Keratinocyte (primary cell): Measurements from ENCODE around the gene C20orf202. TPM values are rescaled to one million over a fixed set of nuclear protein-coding genes. Genes with fewer than 3 reads are reported as not detected.

Experiments
- DNase-seq: peaks from one replicate; pipeline ENCODE4 v3.0.0-alpha.2; 2011; ENCODE audit warnings: low read depth, missing footprints, low spot score
- FAIRE-seq: peaks from 2 replicates; lab custom pipeline; 2011; peaks lifted over from hg19 to GRCh38; lab: Jason Lieb, UNC
- H2AFZ ChIP-seq: 2 replicates; pipeline ENCODE4 v1.6.0; 2012; ENCODE audit warnings: low read length, control low read depth, inconsistent platforms; ENCODE audit not compliant: control insufficient read depth
- H3K27ac ChIP-seq: 2 replicates; pipeline ENCODE4 v1.5.1; 2011; ENCODE audit warnings: low read length; ENCODE audit not compliant: control insufficient read depth, insufficient read depth
- H3K27me3 ChIP-seq: 3 replicates; pipeline ENCODE4 v1.6.0; 2011; ENCODE audit warnings: low read length; ENCODE audit not compliant: control insufficient read depth, insufficient read depth; ENCODE audit errors: extremely low read depth
- H3K36me3 ChIP-seq, 2 experiments: 2 replicates in 1 of 2; 3 replicates in 1 of 2; pipeline ENCODE4 v1.5.1; 2011; ENCODE audit warnings: low read length in 2 of 2, mild to moderate bottlenecking in 1 of 2; ENCODE audit not compliant: control insufficient read depth in 2 of 2, insufficient read depth in 2 of 2; ENCODE audit errors: extremely low read depth in 1 of 2
- H3K4me1 ChIP-seq: 3 replicates; pipeline ENCODE4 v1.5.1; 2011; ENCODE audit warnings: low read length; ENCODE audit not compliant: control insufficient read depth, insufficient read depth; ENCODE audit errors: extremely low read depth
- H3K4me2 ChIP-seq: 3 replicates; pipeline ENCODE4 v1.6.0; 2011; ENCODE audit warnings: low read depth, low read length; ENCODE audit not compliant: control insufficient read depth, insufficient read depth; ENCODE audit errors: extremely low read depth
- H3K4me3 ChIP-seq, 3 experiments: fragments of 200-600 bp in 1 of 3; sonication (generic) in 1 of 3; 2 replicates in 2 of 3; 3 replicates in 1 of 3; pipeline ENCODE4 v1.5.1; 2011 to 2016; ENCODE audit warnings: low read length in 3 of 3, mild to moderate bottlenecking in 3 of 3, control low read depth in 2 of 3, inconsistent platforms in 1 of 3, low read depth in 1 of 3, mixed read lengths in 1 of 3, mixed run types in 1 of 3, moderate library complexity in 1 of 3; ENCODE audit not compliant: control insufficient read depth in 2 of 3, insufficient read depth in 2 of 3; ENCODE audit errors: extremely low read depth in 1 of 3
- H3K79me2 ChIP-seq: 2 replicates; pipeline ENCODE4 v1.6.0; 2012; ENCODE audit warnings: low read length; ENCODE audit not compliant: control insufficient read depth, insufficient read depth
- H3K9ac ChIP-seq: 3 replicates; pipeline ENCODE4 v1.6.0; 2011; ENCODE audit warnings: low read length; ENCODE audit not compliant: control insufficient read depth, insufficient read depth; ENCODE audit errors: extremely low read depth
- H3K9me1 ChIP-seq: 3 replicates; pipeline ENCODE4 v1.6.0; 2011; ENCODE audit warnings: low read length; ENCODE audit not compliant: control insufficient read depth, insufficient read depth; ENCODE audit errors: extremely low read depth
- H3K9me3 ChIP-seq: 2 replicates; pipeline ENCODE4 v1.5.1; 2012; ENCODE audit warnings: low read depth, low read length; ENCODE audit not compliant: control insufficient read depth
- H4K20me1 ChIP-seq: 3 replicates; pipeline ENCODE4 v1.6.0; 2011; ENCODE audit warnings: low read length; ENCODE audit not compliant: control insufficient read depth, insufficient read depth; ENCODE audit errors: extremely low read depth
- EZH2 ChIP-seq: IDR thresholded peaks from one replicate; pipeline ENCODE4 v1.6.1; 2012; ENCODE audit warnings: inconsistent platforms, mild to moderate bottlenecking, low read length, moderate library complexity
- dilution Hi-C: fragments of 300-500 bp; cut with MboI; formaldehyde crosslinking; loops from one replicate; pipeline ENCODE4 v1.7.0; 2020; ENCODE audit warnings: low sequenced_read_pairs; ENCODE audit not compliant: extremely low pct_ligation_motif_present
- polyA plus RNA-seq, 5 experiments: library from polyadenylated mRNA; depleted of rRNA in 3 of 5; stranded (reverse) in 3 of 5; stranded (forward) in 1 of 5; unstranded in 1 of 5; fragments of >200 nt; gene quantifications; 1 replicate in 1 of 5; 2 replicates in 3 of 5; 3 replicates in 1 of 5; pipeline versions ENCODE4 v1.2.1 to v1.2.3, GENCODE V29; 2011 to 2012; ENCODE audit warnings: missing spikeins in 2 of 5, low read depth in 1 of 5, low replicate concordance in 1 of 5
- TF ChIP-seq, protein P1 (sequence below), 3 experiments: IDR thresholded peaks in 1 of 3; conservative IDR thresholded peaks in 1 of 3; optimal IDR thresholded peaks in 1 of 3; 2 replicates in 2 of 3; 3 replicates in 1 of 3; pipeline versions ENCODE3 to v1.5.1; 2011; ENCODE audit warnings: low read length in 3 of 3, mild to moderate bottlenecking in 3 of 3, moderate library complexity in 2 of 3, control low read depth in 1 of 3, inconsistent platforms in 1 of 3; ENCODE audit not compliant: insufficient read depth in 2 of 3; ENCODE audit errors: extremely low read depth in 1 of 3

The C20orf202 gene
- polyA plus RNA-seq, 1 donor (not counting 4 experiments of a cell fraction or from before 2014, with no cell fraction given), result not detected

DNA sequence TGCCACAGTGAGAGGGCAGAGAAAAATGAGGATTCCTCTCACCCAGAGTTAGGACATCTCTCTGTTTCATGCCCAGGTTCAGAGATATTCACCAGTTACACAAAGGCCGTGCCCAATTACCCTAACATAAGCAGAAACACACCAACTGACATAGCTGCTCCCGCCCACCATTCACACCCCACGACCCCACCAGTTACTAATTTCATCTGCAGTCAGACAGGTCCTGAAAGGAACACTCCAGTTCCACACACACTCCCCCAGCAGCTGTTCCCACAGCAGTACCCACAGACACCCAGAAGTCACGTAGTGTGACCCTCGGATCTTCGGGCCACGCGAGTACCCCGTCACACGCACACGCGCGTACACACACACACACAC lies 19.0 kb upstream of the C20orf202 start:
- no peak for DNase-seq
- dilution Hi-C loops, result no loop called here
- H4K20me1 ChIP-seq, result no peaks in the 10 kb centered on the region
- H3K4me2 ChIP-seq, result no peak overlapping the region
- TF ChIP-seq EZH2, result no peak
- H3K9me1 ChIP-seq, result no peaks in the 10 kb centered on the region
- no peak overlapping the region for H2AFZ ChIP-seq
- peaks cover 42% of the 10 kb centered on the region for H3K27me3 ChIP-seq
- H3K79me2 ChIP-seq, result no peaks in the 10 kb centered on the region
- no peaks in the 10 kb centered on the region for H3K36me3 ChIP-seq
- no peak for FAIRE-seq
- H3K9ac ChIP-seq, result no peak overlapping the region
- H3K4me1 ChIP-seq, result no peaks in the 10 kb centered on the region
- H3K27ac ChIP-seq, result no peak overlapping the region
- H3K4me3 ChIP-seq, result no peak overlapping the region
- no peaks in the 10 kb centered on the region for H3K9me3 ChIP-seq

DNA sequence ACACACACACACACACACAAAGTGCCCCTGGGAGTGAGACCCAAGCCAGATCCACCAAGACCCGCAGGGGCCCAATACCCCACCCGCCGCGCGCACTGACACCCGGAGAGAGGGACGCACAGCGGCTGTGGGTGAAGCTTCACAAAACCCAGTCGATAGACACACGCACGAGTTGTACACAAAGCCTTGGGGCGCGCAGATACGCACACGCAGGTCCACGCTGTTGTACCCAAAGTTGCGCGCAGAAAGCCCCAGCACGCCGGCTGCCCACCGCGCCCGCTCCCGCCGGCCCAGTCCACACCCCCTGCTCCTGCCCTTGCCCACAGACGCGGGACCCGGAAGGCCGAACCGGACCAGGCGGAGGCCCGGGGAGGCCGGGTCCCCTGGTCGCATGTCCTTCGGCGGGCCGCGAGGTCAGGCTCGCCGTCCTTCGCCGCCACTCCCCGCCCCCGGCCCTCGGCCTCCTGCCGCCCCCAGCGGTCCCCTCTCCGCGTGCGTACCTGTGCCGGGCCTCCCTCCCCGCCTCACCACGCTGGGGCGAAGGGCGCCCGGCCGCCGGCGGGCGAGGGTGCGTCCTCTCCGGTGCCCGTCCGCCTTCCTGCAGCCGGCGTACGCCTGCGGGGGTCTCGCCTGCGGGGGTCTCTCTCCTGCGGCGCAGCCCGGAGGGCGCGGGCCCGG lies 18.5 kb upstream of the C20orf202 start, which contains the start of gene TMEM74B:
Gene TMEM74B, minus strand, starts transcription at position 344 of the 678 bp plus-strand sequence. CDS start 1,180 bp downstream, outside the sequence.
- Histone ChIP-seq H3K79me2 (no peaks in the 10 kb centered on the region), H3K4me1 (no peaks in the 10 kb centered on the region), H3K4me2 (peak within 1 kb of the TSS; percentile 29), H3K4me3 (peak within 1 kb of the TSS in 2 of 3 experiments; percentile 17 to 35), H3K27me3 (peaks cover 42% of the 10 kb centered on the region), H2AFZ (no peak within 1 kb of the TSS), H3K9ac (no peak within 1 kb of the TSS), H3K9me1 (no peaks in the 10 kb centered on the region), H3K9me3 (no peaks in the 10 kb centered on the region), H4K20me1 (no peaks in the 10 kb centered on the region), H3K36me3 (no peaks in the 10 kb centered on the region), H3K27ac (no peak within 1 kb of the TSS)
- no peak for FAIRE-seq
- dilution Hi-C loops, result no loop called here
- no peak for DNase-seq
- TF ChIP-seq EZH2, result peak; percentile 94
- TF ChIP-seq, protein P1, sequence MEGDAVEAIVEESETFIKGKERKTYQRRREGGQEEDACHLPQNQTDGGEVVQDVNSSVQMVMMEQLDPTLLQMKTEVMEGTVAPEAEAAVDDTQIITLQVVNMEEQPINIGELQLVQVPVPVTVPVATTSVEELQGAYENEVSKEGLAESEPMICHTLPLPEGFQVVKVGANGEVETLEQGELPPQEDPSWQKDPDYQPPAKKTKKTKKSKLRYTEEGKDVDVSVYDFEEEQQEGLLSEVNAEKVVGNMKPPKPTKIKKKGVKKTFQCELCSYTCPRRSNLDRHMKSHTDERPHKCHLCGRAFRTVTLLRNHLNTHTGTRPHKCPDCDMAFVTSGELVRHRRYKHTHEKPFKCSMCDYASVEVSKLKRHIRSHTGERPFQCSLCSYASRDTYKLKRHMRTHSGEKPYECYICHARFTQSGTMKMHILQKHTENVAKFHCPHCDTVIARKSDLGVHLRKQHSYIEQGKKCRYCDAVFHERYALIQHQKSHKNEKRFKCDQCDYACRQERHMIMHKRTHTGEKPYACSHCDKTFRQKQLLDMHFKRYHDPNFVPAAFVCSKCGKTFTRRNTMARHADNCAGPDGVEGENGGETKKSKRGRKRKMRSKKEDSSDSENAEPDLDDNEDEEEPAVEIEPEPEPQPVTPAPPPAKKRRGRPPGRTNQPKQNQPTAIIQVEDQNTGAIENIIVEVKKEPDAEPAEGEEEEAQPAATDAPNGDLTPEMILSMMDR (optimal IDR thresholded peaks at IDR 0.05 in 1 of 3, IDR thresholded peaks at IDR 0.05 in 1 of 3, conservative IDR thresholded peaks at IDR 0.05 in 1 of 3; ENCODE audit: extremely low read depth in 1 of 3, insufficient read depth in 2 of 3, low read length in 3 of 3), result no peak
